DMS114 treated with DMSO at 0.1 percent for 48 hours (cell line): ENCODE results near the gene AREG.
"Not testable (repeated sequence)": the region's sequence is repeated elsewhere in the genome, so short reads cannot be mapped to it uniquely, and the experiment has no call there.

ENCODE experiments used
- DNase-seq: peaks from one replicate; lab custom pipeline; 2025; ENCODE audit not compliant: unreplicated experiment; lab: John Stamatoyannopoulos, UW

AREG gene, protein sequence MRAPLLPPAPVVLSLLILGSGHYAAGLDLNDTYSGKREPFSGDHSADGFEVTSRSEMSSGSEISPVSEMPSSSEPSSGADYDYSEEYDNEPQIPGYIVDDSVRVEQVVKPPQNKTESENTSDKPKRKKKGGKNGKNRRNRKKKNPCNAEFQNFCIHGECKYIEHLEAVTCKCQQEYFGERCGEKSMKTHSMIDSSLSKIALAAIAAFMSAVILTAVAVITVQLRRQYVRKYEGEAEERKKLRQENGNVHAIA

DNA sequence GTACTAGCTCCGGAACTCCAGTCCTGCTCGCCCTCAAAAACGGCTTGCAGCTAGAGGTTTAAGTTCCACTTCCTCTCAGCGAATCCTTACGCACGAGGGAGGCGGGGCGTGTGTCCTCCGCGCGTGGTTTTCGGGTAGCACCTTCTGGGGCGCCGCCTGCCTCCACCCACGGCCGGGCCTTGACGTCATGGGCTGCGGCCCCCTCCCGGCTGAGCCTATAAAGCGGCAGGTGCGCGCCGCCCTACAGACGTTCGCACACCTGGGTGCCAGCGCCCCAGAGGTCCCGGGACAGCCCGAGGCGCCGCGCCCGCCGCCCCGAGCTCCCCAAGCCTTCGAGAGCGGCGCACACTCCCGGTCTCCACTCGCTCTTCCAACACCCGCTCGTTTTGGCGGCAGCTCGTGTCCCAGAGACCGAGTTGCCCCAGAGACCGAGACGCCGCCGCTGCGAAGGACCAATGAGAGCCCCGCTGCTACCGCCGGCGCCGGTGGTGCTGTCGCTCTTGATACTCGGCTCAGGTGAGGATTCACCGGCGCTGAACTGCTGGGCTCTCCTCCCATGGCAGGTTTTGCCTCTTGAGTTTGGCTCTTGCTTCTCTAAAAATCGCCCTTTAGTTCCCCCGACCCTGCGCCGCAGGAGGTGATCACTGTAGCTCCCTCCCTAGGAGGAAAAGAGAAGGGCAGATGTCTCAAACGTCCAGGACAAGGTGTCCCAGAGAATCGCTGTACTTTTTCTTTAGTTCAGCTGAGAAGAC, at the start of gene AREG:
AREG (plus strand) TSS at position 246 of the 752 bp plus-strand sequence; CDS start at position 456, 210 bp downstream.
- DNase-seq: no peak

- no peak for DNase-seq
These were observed 49.3 kb upstream of the AREG start for GRCh38 chr4:74395633-74396032.

DNA sequence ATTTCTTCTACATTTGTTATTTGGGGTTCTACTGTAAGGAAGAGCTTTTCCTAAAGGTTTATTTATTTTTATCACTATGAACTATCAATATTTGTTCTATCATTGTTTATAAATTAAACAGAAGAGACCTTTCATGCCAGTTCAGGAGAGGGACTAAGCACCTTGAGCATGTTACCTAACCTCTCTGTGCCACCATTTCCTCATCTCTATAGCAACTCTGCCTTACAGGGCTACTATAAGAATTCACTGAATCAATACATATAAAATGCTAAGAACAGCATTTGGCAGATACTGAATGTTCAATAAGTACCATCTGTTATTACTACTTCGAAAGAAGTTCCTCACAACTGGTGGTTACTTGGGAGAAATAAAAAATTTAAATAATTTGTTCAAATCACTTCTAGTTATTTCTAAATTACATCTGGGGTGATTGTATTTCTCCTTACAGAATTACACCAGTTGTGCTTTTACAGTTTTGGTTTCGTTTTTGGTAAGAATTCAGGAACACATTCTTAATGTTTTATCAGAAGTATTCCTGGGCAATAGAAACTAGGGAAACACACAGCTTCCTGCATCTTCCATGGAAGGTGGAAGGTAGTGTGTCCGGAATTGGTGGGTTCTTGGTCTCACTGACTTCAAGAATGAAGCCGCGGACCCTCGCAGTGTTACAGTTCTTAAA, 47.0 kb upstream of the AREG start:
- DNase-seq: no peak

GRCh38 chr4:74398894-74399589, 45.9 kb upstream of the AREG start:
- not testable (repeated sequence) for DNase-seq

DNA sequence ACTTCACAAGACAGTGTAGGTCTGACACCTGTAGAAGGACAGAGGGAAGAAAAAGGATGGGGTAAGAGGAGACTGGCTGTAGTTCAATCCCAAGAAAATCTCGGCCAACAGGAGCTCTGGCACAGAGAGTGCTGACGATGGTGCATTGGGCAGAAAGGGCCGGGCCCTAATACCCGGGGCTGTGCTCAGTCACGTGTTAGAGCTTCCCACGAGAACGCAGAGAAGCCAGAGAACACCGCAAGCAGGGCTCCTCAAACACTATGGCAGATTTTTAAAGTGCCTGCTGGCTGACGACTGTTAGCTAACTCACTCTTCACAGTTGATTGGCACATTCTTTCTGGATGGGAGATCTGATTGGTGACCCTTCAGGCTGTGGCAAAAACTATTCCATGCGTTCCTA, 44.5 kb upstream of the AREG start:
- DNase-seq: no peak

DNA sequence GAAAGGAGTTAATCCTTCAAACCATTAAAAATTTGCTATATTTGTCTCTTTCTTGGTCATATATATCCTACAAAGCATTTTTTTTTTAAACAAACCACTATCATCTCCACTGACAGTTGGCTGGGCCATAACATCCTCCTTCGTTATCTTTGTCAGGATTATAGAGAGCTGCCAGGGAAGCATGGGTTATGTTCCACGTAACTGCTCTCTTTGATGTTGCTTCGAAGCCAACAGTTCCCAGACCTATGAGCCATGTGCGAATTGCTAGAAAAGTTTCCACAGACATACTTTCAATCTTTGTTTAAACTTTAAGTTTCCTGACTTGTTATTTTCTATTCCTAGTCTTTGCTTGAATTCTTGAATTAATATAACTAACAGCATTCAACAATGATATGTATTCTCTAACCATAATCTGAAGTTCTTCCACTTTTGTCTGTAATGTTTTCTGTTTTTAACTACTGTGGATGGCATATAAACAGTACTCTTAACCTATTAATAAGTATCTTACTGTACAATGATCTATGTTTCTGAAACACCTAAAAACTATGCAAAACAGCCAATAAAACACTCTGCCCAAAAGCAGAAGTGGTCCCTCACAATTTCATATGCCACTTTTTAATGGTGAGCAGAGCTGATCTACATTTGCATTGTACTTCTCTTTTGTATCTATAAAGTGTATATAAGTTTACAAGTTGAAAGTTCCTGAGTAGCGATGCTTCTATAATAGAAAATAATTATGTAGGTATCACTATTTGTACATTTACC, 42.1 kb upstream of the AREG start:
- no peak for DNase-seq

- DNase-seq: no peak
These were observed 37.0 kb upstream of the AREG start for GRCh38 chr4:74407891-74408290.

DNA sequence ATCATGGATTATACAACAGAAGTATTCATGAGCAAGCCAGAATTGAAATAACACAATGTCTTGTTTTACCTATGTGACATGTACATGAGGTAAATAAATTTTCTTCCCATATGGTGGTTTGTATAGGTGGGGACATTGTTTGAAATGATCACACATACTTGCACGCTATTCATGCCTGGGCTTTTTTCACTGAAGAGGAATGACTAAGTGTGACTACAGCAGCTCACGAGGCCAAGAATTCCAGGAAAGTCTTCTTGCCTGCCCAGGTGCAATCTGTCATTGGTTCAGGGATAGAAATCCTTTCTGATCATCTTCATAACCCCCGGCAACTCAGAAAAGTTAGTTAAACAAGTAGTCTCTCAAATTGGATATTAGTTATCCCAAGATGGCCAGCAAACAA, 36.3 kb upstream of the AREG start:
- no peak for DNase-seq

DNA sequence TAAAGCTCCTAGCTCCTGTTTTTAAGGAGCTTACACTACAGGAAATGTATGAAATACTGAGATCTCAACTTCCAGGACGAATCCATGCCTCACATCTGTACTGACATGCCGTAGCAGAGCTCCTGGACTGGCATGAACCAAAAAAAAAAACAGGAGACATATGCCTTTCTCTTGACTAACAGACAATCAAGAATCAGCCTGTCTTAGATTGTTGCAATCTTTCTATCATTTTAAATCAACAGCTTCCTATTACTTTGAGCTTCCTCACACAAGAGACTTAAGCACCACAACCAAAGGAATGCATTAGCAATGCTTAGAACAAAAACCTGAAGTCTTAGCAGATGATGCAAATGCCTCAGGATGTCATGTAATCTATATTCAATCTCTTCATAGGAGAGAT, 34.7 kb upstream of the AREG start:
- DNase-seq: no peak

- no peak for DNase-seq
These were observed 32.7 kb upstream of the AREG start for GRCh38 chr4:74412225-74412624.

GRCh38 chr4:74413265-74413664, 31.7 kb upstream of the AREG start:
- DNase-seq: no peak

- DNase-seq: no peak
These were observed 30.7 kb upstream of the AREG start for GRCh38 chr4:74414149-74414809.

GRCh38 chr4:74415602-74416300, 29.2 kb upstream of the AREG start:
- no peak for DNase-seq

DNA sequence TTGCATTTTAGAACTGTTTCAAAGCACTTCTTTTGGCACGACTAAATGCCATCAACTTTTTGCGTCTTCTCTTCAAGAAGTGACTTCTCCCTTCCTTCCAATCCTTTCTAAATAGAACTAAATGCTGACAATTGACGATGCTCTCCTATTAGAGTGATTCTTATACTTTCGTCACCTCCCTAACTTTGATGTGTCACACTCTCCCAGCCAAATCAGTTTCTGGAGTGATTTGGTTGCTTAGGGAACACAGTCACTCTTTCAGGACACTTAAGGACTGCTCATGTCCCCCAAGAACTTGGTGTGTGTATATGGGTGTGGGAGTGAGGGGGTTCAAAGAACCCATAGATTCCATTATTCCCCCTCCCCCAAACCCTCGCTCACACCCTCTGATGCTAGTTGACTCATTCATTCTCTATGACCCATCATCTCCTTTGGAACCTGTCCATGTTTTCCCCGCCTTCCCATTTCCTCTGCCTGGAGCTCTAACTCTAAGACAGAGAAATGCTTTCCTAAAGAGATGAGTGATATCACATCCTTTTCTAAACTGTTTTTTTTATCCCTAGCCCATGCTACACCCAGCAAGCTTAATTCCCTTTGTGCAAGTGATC, 26.8 kb upstream of the AREG start:
- no peak for DNase-seq

DNA sequence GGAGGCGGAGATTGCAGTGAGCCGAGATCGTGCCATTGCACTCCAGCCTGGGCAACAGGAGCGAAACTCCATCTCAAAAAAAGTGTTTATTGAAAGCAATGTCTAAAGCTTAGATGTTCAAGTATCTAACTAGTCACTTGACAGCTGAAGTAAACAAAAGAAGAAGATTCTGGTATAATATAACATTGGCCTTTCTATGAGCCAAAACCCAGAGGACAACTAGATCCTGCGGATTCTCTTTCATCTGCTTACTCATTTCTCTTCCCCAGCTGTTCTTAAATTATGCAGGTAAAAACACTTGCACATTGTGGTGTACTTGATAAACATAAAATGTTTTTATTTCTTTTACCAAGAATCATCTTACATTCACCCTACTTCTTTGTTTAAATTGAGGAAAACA, 24.1 kb upstream of the AREG start:
- DNase-seq: no peak

GRCh38 chr4:74423104-74423503, 21.8 kb upstream of the AREG start:
- no peak for DNase-seq

GRCh38 chr4:74424111-74424510, 20.8 kb upstream of the AREG start:
- DNase-seq: no peak

- no peak for DNase-seq
These were observed 18.8 kb upstream of the AREG start for GRCh38 chr4:74426101-74426500.

GRCh38 chr4:74428276-74428675, 16.7 kb upstream of the AREG start:
- DNase-seq: no peak
